ENCODE data around the gene CAMK2N1. TPM values are rescaled to one million over a fixed set of nuclear protein-coding genes. Genes with fewer than 3 reads are reported as not detected.

Gene CAMK2N1
- total and polyA plus RNA-seq, 2 of the 8 experiments (the other 6 are each of a cell fraction or from before 2014, with no cell fraction given) = 2.3 to 5.6 TPM

DNA sequence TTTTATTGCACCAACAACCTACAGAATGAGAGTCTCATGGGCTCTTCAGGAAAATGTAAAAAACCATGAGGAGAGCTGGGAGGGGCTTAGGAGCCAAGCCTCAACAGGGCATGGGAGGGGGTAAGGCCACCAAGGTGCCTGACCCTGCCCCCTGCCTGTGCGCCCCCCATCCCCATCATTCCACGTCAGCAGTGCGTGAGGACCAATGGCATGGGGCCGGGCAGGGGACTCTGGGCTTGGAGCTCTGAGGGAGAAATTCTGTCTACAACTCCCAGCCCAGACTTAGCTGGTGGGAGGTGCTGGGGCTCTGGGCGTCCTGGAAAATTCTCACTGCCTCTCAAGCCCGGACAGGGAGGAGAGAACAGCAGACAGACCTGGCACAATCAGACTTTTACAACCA is 5.2 kb upstream of the CAMK2N1 start:
- Histone ChIP-seq H2BK120ac (replicated peaks; ENCODE audit: low read depth, low read length) (no peak overlapping the region), H3K36me3 (ENCODE audit: control insufficient read depth in 2 of 4, insufficient read depth in 4 of 4, low read length in 3 of 4) (no peaks in the 10 kb centered on the region), H3K56ac (replicated peaks; ENCODE audit: insufficient read length, low read depth, low read length) (no peak overlapping the region), H4K8ac (ENCODE audit: extremely low read depth, insufficient read depth, low read length) (peak overlapping the region; percentile 37; the same call in 1 of the 2 replicates), H2BK12ac (ENCODE audit: low read depth, low read length) (no peak overlapping the region), H3K27me3 (replicated peaks in 1 of 4; ENCODE audit: control insufficient read depth in 3 of 4, extremely low read depth in 1 of 4, insufficient read depth in 3 of 4, low read length in 3 of 4) (peaks cover 0 to 27% (median 18%) of the 10 kb centered on the region in 4 experiments; a peak in 6 of 7 replicates), H3K4ac (replicated peaks; ENCODE audit: insufficient read length, low read depth, low read length) (no peak overlapping the region), H4K91ac (replicated peaks; ENCODE audit: insufficient read length, low read length) (no peak overlapping the region), H2BK5ac (ENCODE audit: low read depth, low read length) (no peak overlapping the region), H2AFZ (ENCODE audit: low read length) (no peak overlapping the region), H2BK20ac (ENCODE audit: low read length) (no peak overlapping the region), H3K9ac (replicated peaks in 1 of 4; ENCODE audit: extremely low read depth in 1 of 4, low read depth in 3 of 4, low read length in 3 of 4) (no peak overlapping the region), H2BK15ac (ENCODE audit: low read length) (no peak overlapping the region; the same call in 1 of the 2 replicates), H3K79me2 (ENCODE audit: control insufficient read depth in 1 of 2, insufficient read depth in 2 of 2, low read length in 2 of 2) (no peaks in the 10 kb centered on the region), H3K4me2 (ENCODE audit: insufficient read depth in 1 of 2, low read depth in 2 of 2, low read length in 2 of 2) (no peak overlapping the region), H2AK5ac (ENCODE audit: low read depth, low read length) (no peak overlapping the region), H3K4me1 (replicated peaks in 1 of 4; ENCODE audit: control insufficient read depth in 3 of 4, insufficient read depth in 4 of 4, low read length in 3 of 4) (peaks cover 2 to 28% (median 8%) of the 10 kb centered on the region in 4 experiments), H3K4me3 (ENCODE audit: extremely low read depth in 1 of 4, insufficient read depth in 2 of 4, low read depth in 3 of 4, low read length in 4 of 4) (no peak overlapping the region), H3K9me3 (ENCODE audit: insufficient read depth in 2 of 2, low read depth in 1 of 2, low read length in 1 of 2) (no peaks in the 10 kb centered on the region; a peak in 1 of 4 replicates), H3K18ac (ENCODE audit: extremely low read depth, low read length) (no peak overlapping the region), H3K79me1 (ENCODE audit: low read depth, low read length) (no peaks in the 10 kb centered on the region), H3K23me2 (ENCODE audit: low read depth, low read length) (peaks cover 12% of the 10 kb centered on the region), H3K14ac (ENCODE audit: insufficient read length) (no peak overlapping the region), H4K5ac (ENCODE audit: insufficient read length, low read depth, low read length) (no peak overlapping the region), H4K20me1 (replicated peaks in 1 of 2; ENCODE audit: control insufficient read depth in 1 of 2, insufficient read depth in 2 of 2, low read length in 2 of 2) (no peaks in the 10 kb centered on the region), H3K27ac (ENCODE audit: low read depth, low read length) (no peak overlapping the region), H3K23ac (ENCODE audit: insufficient read length) (no peak overlapping the region)
- 73% methylated on average over 6 of the region's 6 CpGs; no CpG with 5 or more reads in 1 of the 2 experiments for WGBS, 2 experiments (ENCODE audit: extremely low coverage in 1 of 2, insufficient coverage in 1 of 2, insufficient read length in 1 of 2, insufficient replicate concordance in 2 of 2, low coverage in 1 of 2, low lambda C conversion rate in 2 of 2, missing lambda C conversion rate in 1 of 2)
- ChIA-PET POLR2A (ENCODE audit: partially characterized antibody) (interaction anchor here (1.2 kb wide), 2 partner anchors 10 to 13 kb away, joined by 3 to 4 read pairs; no protein-coding TSS in a partner anchor), CTCF (ENCODE audit: partially characterized antibody) (interaction anchor here (0.6 to 6.9 kb wide), 17 partner anchors 8 to 327 kb away, joined by 3 to 47 read pairs (median 5); no protein-coding TSS in a partner anchor)
- FAIRE-seq (no peak), DNase-seq (ENCODE audit: low read depth in 1 of 2, low spot score in 2 of 2) (no peak)
- no peak for TF ChIP-seq CTBP2 (IDR thresholded peaks at IDR 0.05; ENCODE audit: borderline replicate concordance, insufficient read depth, insufficient read length, low read length)
- no peak for TF ChIP-seq POU5F1 (IDR thresholded peaks at IDR 0.05; ENCODE audit: low read depth, low read length)
- no peak for TF ChIP-seq RFX5 (IDR thresholded peaks at IDR 0.05; ENCODE audit: borderline replicate concordance, low read depth, low read length)
- TF ChIP-seq POLR2A (IDR thresholded peaks at IDR 0.05; ENCODE audit: control extremely low read depth in 1 of 2, low read depth in 2 of 2, low read length in 2 of 2) = no peak
- TF ChIP-seq CBX5 (IDR thresholded peaks at IDR 0.05; ENCODE audit: low read depth, low read length) = no peak
- no peak for TF ChIP-seq GTF2F1 (IDR thresholded peaks at IDR 0.05; ENCODE audit: borderline replicate concordance, low read depth, low read length)
- TF ChIP-seq CHD1 (IDR thresholded peaks at IDR 0.05; ENCODE audit: low read depth, low read length) = no peak
- TF ChIP-seq EP300 (IDR thresholded peaks at IDR 0.05; ENCODE audit: borderline replicate concordance in 1 of 2, low read depth in 2 of 2, low read length in 2 of 2) = no peak

All from H1 (cell line).